Activated gamma-delta T cell (primary cell): Measurements from ENCODE around the gene TXK.
"Not testable (repeated sequence)": the region's sequence is repeated elsewhere in the genome, so short reads cannot be mapped to it uniquely, and the experiment has no call there.

Experiments used
- DNase-seq: peaks from one replicate; lab custom pipeline; 2025; lab: John Stamatoyannopoulos, UW
- total RNA-seq, 2 donors: gene quantifications; one replicate each; lab custom pipeline; 2026; lab: John Stamatoyannopoulos, UW

TXK gene
- total RNA-seq: 32.1 to 88.5 reads per million in 2 donors

DNA sequence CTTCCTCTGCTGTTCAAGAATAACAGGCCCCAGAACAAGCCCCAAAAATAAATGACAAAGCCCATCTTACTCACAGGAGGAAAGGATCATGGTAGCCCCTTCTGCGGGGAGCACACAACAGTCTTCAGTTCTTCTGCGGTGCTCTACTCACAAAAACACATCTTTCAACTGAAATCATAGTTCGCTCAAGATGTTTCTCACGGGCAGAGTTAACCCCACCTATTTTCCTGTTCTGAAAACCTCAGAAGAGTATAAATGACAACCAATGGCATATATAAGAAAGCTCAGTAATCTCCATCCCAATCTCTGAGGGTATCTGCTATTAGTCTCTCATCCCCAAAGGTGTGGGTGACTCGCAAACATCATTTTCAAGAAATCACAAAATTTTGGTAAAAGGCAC lies at the start of gene TXK:
Gene TXK, minus strand, starts transcription at position 170 of the 400 bp plus-strand sequence. Its CDS starts 80 bp downstream, at position 90.
- DNase-seq: no peak

DNA sequence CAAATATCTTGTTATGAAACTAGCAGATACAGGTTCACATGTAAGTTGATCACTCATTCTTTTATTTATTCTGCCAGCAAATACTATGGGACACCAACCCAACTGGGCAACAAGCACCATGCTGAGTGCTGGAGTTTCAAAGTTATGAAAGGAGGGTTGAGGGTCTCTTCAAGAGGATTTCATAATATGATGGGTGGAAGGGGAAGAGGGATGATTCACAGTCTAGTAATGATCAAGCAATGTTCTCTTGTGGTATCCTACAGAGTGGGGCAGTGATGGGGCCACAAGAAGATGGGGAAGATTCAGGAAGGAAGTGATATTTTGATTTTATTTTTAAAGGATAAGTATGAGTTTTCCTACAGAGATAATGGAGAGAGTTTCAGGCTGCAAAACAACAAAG lies 46.2 kb upstream of the TXK start:
- DNase-seq: no peak

DNA sequence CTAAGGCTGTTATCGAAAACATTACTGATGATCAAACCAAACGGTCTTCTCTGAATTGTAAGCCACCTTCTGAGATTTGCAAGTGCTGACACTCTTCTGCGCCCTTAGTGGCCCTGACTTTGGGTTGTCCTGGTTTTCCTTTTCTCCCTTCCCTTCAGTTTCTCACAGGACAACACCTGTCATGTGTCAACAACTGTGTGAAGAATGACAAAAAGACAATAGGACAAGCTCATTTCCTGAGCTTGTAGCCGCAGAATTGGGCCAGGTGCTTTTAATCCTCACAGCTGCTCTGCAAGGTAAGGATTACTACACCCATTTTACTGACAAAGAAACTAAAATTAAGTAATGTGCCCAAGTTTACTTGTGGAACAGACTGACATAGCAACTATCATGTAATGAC lies 44.9 kb upstream of the TXK start:
- DNase-seq: no peak

DNA sequence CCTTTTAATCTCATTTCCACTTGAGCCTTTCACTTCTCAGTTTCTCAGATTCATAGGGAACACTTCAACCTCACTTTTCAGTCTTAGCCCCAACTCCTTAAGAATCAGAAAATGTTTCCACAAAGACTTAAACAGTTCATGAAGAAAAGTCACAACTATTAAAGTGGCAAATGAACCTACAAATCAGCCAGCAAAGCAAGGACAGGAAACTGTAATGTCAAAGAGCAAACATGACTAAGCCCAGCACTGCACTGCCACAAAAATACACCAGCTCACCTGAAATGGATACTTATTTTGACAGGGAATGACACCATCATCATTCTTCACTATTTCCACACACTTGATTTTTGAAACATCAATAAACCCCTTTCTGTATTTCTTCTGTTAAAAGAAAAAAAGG lies 41.8 kb upstream of the TXK start:
- DNase-seq: no peak

DNA sequence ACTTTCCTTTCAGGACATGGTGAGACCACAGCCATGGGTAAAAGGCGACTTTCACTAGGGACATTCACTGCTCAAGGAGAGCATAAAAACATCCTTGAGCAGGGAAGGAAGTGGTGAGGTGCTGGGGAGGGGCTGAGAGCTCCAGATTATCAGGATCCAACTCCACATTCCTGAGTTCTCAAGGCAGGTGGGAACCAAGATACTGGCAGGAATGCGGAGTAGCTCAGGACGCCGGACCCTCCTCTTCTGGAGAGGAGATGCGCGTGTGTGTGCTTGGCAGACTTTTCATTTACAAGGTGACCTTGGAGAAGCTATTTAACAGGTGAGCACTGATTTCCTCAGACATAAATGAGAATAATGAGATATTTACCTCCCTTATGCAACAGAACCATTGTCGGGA lies 41.3 kb upstream of the TXK start:
- no peak for DNase-seq

DNA sequence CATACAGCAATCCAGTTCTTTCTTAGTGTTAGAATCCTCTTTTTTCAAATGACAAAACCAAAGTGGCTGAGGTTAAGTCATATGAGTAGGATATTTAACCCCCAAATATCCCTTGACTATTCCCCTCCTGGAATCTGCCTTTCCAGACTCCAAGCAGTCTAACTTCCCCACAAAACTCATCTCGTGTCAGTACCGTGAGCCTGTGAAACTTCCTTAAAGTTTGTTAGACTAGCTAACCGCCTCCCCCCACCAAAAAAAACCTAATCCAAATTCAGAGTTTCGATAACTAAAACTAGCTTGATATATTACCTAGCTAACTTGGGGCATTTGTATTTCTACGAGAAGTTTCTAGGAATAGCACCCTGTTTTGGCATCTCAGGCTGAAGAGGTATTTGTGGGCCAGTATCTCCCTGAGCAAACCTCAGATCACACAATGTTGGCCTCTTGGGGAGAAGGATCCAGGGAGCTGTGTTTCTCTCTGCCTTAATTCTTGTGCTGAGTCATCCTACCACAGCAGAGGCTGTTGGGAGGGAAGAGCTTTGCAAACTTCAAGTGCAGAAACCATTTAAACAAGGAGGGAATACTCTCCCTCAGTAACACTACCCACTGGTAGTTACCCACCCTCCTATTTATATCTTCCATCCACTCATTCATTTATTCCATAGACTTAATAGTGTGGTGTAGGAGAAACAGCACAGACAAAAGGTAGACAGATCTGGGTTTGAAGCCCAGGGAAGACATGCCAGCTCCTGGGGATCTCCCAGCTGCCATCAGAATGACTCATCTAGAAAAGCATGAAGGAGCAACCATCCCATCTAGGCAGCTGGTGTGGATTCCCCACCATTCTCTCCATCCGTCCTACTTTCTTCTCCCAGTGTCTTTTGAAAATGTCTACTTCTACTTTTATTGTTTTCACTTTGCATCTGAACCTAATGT lies 39.3 kb upstream of the TXK start:
- DNase-seq: no peak

DNA sequence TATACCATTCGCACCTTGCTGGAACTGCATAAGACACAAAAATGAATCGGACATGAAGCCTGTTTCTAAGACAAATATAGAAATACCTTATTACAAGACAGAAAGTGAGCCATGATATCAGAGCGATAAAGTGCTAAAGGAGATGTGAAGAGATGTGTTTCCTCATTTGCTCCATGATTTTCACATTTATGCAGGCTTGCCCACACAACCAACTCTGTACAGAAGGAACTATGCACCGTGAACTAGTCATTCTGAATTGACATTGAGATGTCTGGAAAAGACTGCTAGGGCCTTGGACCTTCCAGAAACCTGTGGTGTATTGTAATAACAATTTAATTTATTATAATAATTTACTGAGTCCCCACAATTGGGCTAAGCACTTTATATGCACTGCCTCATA lies 38.6 kb upstream of the TXK start:
- DNase-seq: no peak

DNA sequence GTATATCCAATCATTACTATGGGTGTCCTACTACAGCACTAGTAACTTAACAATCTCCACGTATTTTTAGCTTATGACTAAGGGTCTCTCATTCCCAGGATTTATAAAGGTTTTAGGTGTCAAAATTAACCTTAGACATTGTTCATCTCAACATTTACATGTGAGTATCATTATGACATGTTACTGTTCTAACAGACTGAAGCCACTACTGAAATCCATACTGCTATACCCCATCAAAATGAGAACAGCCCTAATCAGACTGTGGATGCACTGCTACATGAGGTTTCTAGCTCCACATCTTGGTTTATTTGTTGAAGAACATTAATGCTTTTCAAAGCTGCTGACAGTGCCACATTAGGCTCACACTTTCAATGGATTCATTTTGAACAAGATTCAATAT lies 35.6 kb upstream of the TXK start:
- no peak for DNase-seq

DNA sequence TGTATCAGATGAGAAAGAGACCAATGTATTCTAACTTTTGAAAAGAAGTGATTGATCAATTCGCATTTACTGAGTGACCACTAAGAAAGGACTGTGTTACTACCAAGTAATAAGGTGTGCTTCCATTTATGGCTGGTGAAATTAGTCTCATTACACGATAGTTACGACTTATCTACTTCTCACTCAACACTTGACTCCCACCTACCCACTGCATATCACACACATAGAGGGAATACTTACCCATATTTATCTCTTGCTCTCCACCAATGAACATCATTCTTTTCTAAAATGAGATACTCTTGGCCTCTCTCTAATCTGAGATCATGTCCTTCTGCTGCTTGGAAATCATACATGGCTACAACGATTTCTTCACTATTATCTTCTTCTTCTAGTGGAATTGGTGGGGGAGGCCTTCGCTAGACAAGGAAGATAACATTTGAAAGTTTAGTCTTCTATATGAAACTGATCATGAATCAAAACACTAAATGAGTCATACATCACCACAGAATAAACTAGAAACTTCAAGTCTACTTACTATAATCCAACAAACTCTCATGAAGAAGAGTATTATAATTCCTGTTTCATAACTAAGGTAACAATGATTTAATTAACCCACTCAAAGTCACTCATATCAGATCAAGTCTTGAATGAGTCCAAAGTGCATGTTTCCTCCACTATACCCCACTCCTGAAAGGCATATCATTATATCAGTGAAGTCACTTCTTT lies 33.7 kb upstream of the TXK start:
- no peak for DNase-seq

DNA sequence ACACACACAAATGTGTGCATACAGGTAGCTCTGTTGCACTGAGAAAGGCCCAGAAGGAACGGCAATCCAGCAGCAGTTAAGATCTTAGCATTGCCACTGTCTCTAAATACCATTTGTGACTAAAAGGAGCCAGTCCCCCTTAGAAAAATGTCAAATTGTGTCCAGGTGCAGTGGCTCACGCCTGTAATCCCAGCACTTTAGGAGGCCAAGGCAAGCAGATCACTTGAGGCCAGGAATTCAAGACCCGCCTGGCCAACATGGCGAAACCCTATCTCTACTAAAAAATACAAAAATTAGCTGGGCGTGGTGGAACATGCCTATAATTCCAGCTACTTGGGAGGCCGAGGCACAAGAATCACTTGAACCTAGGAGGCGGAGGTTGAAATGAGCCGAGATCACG lies 30.5 kb upstream of the TXK start:
- not testable (repeated sequence) for DNase-seq

DNA sequence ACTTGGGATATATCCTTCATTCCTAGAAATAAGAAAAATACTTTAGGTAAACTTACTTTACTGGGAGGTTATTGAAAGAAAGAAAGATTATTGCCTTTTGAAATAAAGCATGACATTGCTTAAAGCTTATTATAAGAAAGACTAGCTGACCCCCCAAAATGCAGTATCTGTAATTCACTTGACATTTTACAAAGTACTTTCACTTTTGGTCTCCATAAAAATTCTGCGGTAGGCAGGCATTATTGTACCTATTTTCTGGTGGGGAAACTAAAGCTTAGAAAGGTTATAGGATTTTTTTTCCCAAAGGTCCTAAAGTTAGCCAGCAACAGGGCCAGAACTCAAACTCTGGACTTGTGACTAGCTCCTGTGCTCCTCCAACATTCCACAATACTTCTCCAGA lies 29.7 kb upstream of the TXK start:
- no peak for DNase-seq

DNA sequence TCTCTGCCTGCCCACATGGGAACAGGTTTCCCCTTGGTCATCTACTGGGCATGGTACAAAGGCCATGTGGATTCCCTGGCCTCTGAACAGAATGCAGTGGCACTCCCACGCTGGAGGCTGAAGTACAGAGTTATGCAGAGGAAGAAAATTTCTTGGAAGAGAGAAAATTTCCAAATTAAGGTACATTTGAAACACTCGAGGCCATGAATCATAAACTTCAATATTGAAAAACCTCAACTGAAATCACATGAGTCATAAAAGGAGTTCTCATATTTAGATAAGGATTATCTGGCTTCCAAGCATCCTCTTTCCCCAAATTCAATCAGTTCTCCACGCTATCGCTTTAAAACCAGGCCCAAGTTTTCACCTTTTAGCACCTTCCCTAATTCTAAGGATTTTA lies 28.1 kb upstream of the TXK start:
- no peak for DNase-seq

DNA sequence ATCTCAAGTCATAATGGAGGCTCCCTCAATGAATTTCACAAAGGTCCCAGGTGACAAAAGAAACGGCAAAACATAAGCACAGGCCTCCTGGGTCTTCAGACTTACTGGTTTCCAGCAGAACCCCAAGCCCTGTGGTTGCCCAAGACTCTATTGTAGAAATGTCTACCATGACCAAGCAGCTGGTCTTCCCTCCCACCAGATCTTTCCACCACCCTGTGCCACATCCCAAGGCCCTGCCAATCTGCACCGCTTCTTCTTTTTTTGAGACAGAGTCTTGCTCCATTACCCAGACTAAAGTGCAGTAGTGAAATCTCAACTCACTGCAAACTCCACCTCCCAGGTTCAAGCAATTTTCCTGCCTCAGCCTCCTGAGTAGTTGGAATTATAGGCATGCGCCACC lies 23.2 kb upstream of the TXK start:
- DNase-seq: no peak

DNA sequence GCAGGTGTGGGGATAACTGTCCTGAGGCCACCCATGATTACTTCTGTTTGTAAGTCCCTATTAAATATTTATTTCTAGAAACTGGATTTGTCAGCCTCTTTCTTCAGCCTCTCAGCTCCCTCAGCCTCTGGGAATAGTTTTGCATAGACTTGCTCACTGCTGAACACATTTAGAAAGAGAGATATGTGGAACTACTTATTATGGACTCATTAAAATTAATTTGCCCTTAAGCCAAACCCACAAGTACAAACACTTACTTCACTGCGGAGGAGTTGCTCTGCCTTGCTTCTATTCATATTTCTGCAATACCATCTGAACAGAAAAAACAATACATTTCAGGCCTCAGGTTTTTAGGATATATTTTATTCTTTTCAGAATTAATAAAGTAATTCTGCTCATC lies 22.4 kb upstream of the TXK start:
- DNase-seq: no peak

DNA sequence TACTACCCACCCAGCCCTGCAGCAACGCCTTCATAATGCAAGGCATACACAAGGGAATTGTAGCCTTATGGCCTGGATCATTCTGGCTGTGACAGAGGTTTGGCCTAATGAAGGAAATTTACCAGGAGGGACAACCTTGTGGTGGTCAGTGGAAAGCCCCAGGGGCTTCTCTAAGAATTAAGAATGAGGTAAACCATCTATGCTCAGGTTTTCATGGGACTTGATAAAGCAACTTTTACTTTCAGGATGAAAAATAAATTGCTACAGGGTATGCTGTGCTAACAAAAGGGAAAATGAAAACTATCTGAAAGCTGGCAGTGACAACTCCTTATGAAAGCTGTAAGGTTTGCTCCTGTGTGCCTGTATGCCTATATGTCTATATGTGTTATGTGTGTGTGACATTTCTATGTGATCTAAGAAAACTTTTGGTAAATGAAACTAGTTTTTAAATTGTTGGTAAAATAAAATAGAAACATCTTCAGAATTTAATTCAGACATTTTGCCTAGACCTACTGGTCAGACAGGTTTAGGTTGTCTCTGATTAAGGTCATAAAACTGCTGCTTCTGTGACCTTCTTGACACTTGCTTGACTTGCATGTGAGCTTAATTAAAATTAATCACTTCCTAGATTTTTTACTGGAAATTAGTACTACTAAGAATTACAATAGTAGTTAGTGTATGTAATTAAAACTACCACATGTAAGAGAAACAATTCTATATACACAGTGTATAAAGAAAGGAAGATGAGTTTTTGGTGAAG lies 19.9 kb upstream of the TXK start:
- DNase-seq: no peak

DNA sequence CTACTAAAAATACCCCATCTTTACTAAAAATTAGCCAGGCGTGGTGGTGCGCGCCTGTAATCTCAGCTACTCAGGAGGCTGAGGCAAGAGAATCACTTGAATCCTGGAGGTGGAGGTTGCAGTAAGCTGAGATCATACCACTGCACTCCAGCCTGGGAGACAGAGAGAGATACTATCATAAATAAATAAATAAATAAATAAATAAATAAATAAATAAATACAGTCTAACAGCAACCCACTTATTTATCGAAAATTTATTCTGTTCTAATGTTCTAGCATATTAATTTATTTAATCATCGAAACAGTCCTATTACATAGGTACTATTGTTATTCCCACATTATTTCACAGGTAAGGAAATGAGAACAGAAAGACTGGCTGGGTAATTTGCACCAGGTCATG lies 18.2 kb upstream of the TXK start:
- no peak for DNase-seq

DNA sequence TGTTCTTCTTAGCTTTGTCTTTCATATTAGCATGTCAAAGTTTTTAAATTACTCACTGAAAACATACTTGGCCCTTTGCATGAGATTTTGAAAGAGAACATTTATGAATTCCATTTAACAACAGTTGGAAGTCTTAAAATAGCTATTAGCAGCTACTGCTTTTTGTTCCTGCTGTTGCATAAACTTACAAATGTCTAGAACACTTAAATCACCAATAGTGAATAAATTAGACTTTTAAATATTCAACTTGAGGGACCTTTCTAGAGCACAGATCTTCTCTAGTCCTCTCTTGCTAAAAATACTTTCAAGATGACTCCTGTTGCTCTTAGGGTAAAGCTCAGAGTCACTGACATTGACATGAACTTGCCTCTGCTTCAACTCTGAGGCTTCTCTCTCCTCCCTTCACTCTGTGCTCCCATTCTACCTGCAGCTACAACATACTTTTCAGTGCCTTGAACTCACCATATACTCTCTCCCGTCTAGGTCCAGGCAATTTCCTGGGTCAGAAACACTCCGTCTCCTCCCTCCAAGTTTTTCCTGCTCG lies 15.8 kb upstream of the TXK start:
- DNase-seq: no peak

DNA sequence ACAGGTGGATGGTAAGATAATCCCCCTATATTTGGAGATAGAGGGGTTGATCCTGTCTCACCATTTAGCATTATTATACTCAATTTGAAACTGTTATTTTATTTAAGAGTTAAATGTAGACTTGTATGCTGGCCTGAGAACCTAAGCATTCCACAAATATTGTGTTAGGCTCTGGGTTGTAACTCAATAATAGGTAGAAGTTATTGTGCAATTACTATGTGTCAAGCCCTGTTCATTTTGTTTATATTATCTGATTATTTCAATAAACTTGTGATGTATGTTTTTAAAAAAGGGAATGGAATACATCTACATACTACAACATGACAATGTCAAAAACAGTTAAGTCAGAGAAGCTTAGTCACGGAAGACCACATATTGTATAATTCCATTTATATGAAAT lies 13.6 kb upstream of the TXK start:
- no peak for DNase-seq

DNA sequence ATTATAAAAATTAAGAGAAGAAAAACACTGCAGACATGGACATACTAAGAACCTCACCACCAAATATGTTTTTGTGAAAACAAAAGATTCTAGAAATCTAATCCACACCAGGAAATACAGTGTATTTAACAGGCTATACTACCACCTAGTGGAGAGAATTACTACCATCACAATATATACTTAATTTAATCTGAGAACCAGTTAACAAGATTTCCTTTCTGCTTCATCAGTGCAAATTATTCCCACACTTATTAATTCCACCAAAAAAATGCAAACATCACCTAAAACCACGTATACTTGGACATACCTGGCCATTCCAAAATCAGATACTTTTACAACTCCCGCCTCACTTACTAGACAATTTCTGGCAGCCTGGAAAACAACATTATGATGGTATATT lies 7.0 kb upstream of the TXK start:
- no peak for DNase-seq

DNA sequence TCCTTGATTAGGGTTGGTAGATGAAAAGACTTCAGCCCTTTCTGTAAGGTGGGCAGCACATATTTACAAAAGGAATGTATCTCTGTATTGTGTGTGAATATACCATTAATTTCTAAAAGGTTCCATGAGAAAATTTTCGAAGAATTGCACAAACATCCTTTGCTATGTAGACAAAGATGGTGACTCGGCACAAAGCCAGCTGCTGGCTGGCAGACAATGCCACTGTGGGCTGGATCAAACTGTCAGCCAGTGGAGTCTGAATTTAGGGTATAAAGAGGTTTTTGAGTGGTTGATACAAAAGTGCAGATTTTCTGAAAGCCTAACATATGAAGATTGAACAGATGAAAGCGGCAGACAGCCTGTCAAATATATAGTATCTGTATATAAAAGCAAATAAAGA lies 5.6 kb upstream of the TXK start:
- DNase-seq: no peak

DNA sequence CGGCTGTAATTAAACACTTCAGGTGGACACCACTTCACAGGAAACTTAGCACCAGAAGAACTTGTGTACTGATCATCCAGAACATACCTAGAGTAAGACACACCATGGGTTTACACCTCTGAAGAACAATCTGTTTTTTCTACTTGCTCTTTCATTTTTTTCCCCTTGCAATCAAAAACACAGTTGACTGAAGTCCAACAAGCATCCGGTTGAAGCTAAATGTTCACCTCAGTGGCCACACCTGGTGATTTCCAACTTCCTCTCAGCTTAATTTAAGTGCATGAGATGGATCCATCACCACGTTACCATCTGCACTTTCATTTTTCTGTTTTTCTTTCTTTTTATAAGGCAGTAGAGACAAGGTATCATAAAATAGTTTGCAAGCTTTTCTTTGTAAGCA lies 4.9 kb upstream of the TXK start:
- DNase-seq: no peak

DNA sequence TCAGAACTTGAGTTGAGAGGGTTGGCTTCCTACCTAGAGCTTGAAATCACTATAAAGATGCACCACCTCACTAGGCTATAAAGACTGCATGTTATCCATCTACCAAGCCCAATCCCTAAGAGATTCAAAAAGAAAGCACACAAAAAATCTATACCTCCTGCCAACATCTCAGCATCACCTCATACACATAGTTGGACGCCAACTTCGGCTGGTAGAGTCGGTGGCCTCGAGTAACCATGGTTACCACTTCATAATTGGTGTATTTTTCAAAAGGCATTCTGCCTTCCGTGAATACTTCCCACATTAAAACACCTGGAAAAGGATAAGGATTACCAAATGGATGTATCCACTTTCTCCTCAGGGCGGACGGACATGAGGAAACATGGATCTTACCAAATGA lies 4.5 kb upstream of the TXK start:
- DNase-seq: no peak
